ENCODE results near the gene NCOA3. TPM values are rescaled to one million over a fixed set of nuclear protein-coding genes. Genes with fewer than 3 reads are reported as not detected.

NCOA3 gene
- total and polyA plus RNA-seq, 10 of the 15 experiments (the other 5 are each of a cell fraction or from before 2014, with no cell fraction given): 16.9 to 96.2 (median 73.6) TPM

GRCh38 chr20:47466704-47467459, 34.8 kb upstream of the NCOA3 start (continued):
- no peak for TF ChIP-seq POLR2AphosphoS5 (IDR thresholded peaks at IDR 0.05; ENCODE audit: low read length)
- no peak for TF ChIP-seq MEF2A (IDR thresholded peaks at IDR 0.05; ENCODE audit: insufficient read depth, low read depth, low read length)
- TF ChIP-seq E4F1 (IDR thresholded peaks at IDR 0.05; ENCODE audit: borderline replicate concordance, partially characterized antibody): no peak
- no peak for TF ChIP-seq ZBTB4 (CRISPR knock-in tag; IDR thresholded peaks at IDR 0.05)
- no peak for TF ChIP-seq HCFC1 (IDR thresholded peaks at IDR 0.05; ENCODE audit: low read length)
- TF ChIP-seq, protein P1, sequence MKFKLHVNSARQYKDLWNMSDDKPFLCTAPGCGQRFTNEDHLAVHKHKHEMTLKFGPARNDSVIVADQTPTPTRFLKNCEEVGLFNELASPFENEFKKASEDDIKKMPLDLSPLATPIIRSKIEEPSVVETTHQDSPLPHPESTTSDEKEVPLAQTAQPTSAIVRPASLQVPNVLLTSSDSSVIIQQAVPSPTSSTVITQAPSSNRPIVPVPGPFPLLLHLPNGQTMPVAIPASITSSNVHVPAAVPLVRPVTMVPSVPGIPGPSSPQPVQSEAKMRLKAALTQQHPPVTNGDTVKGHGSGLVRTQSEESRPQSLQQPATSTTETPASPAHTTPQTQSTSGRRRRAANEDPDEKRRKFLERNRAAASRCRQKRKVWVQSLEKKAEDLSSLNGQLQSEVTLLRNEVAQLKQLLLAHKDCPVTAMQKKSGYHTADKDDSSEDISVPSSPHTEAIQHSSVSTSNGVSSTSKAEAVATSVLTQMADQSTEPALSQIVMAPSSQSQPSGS (IDR thresholded peaks at IDR 0.05; ENCODE audit: low read length): no peak
- no peak for TF ChIP-seq MYB (IDR thresholded peaks at IDR 0.05; ENCODE audit: borderline replicate concordance, low read depth, low read length)
- TF ChIP-seq USF2 (IDR thresholded peaks at IDR 0.05; ENCODE audit: borderline replicate concordance, low read depth, low read length): no peak; the same call in 1 of the 2 replicates
- TF ChIP-seq SMAD5 (IDR thresholded peaks at IDR 0.05; ENCODE audit: low read depth): no peak
- TF ChIP-seq TARDBP (IDR thresholded peaks at IDR 0.05; ENCODE audit: borderline replicate concordance): no peak
- TF ChIP-seq BACH1 (IDR thresholded peaks at IDR 0.05; ENCODE audit: borderline replicate concordance): no peak
- no peak for TF ChIP-seq MTA3 (IDR thresholded peaks at IDR 0.05; ENCODE audit: borderline replicate concordance, low read length)
- no peak for TF ChIP-seq ATF7 (IDR thresholded peaks at IDR 0.05; ENCODE audit: low read depth)
- no peak for TF ChIP-seq ZNF24 (IDR thresholded peaks at IDR 0.05)
- no peak for TF ChIP-seq SMAD1 (IDR thresholded peaks at IDR 0.05; ENCODE audit: low read depth, partially characterized antibody)
- TF ChIP-seq SMC3 (IDR thresholded peaks at IDR 0.05; ENCODE audit: borderline replicate concordance, low read length): no peak
- TF ChIP-seq HSF1 (IDR thresholded peaks at IDR 0.05; ENCODE audit: low read depth, low read length): no peak
- TF ChIP-seq ASH2L (IDR thresholded peaks at IDR 0.05; ENCODE audit: borderline replicate concordance, low read depth): no peak
- TF ChIP-seq RAD51 (IDR thresholded peaks at IDR 0.05): peak; percentile 94
- no peak; the same call in 1 of the 2 replicates for TF ChIP-seq FOXK2 (IDR thresholded peaks at IDR 0.05)
- TF ChIP-seq JUNB (IDR thresholded peaks at IDR 0.05): no peak
- no peak for TF ChIP-seq IRF4 (IDR thresholded peaks at IDR 0.05; ENCODE audit: low read depth, low read length)
- TF ChIP-seq STAT3 (IDR thresholded peaks at IDR 0.05; ENCODE audit: low read depth, low read length): no peak

Data from GM12878 (cell line).